ENCODE data around the gene ACMSD. TPM values are rescaled to one million over a fixed set of nuclear protein-coding genes. Genes with fewer than 3 reads are reported as not detected.

ACMSD gene
- total RNA-seq, 3 donors from 2014 or later (not counting 1 experiment from before 2014, with no cell fraction given) = not detected

DNA sequence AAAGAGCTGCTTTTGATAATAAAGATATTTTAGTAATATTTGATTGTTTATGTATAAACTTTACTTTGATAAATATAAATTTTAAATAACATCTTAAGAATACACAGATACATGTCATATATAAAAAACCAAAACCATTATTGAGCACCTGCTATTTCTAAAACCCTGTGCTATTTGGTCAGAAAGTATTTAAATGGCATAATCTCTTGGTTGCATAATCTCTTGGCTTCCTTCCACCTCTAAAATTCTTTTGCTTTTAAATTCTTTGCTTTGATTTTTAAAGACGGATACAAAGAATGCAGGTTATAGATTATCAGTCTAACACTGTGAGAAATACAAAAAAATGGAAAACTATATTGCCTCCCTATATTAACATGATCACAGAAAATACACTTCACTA lies 36.9 kb downstream of the ACMSD start:
- H3K4me3 ChIP-seq (ENCODE audit: low read length) = no peak overlapping the region
- peaks cover 12% of the 10 kb centered on the region for H3K36me3 Mint-ChIP-seq
- H3K27me3 ChIP-seq (ENCODE audit: control insufficient read depth, insufficient read depth, low read length) = no peaks in the 10 kb centered on the region
- H3K9me3 ChIP-seq (ENCODE audit: control insufficient read depth, insufficient read depth, low read length) = peaks cover 4% of the 10 kb centered on the region
- DNase-seq (no peak), ATAC-seq (no peak)
- peaks cover 0 to 6% of the 10 kb centered on the region in 2 donors for H3K27me3 Mint-ChIP-seq (ENCODE audit: low read depth in 2 of 2)
- no CpG with 5 or more reads among the region's 1 CpG for WGBS (ENCODE audit: insufficient coverage)
- H3K27ac ChIP-seq (ENCODE audit: low read length) = no peak overlapping the region
- H3K4me1 ChIP-seq (ENCODE audit: control insufficient read depth, insufficient read depth, low read length) = no peaks in the 10 kb centered on the region
- peaks cover 3 to 4% of the 10 kb centered on the region in 2 donors for H3K9me3 Mint-ChIP-seq
- no peak for TF ChIP-seq CTCF (IDR thresholded peaks at IDR 0.05)
- H3K4me1 Mint-ChIP-seq = no peaks in the 10 kb centered on the region
- no peaks in the 10 kb centered on the region for H3K36me3 ChIP-seq (ENCODE audit: control insufficient read depth, insufficient read depth, low read length)
- intact Hi-C loops (cut with micrococcal nuclease) = no loop called here
- H3K27ac Mint-ChIP-seq = no peak overlapping the region
- H3K4me3 Mint-ChIP-seq = no peak overlapping the region

DNA sequence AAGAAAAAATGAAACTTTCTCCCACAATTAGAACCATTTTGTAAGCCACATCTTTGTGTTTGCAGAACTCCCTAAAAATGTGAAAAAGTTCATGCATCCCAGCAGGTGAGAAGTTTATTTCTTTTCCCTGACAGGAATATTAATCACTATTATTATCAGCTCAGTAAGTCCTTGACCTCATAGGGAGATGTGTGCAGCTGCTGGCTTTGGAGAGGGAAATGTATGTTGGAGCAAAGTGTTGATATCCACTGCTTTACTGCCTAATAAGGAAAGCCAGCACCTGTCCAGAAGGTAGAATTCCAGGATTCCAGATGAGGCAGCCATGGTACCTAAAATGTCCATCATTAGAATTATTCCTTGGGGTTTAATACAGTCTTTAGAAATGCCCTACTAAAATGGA lies 44.4 kb downstream of the ACMSD start:
- H3K4me3 Mint-ChIP-seq = no peak overlapping the region
- H3K9me3 ChIP-seq (ENCODE audit: control insufficient read depth, insufficient read depth, low read length) = no peaks in the 10 kb centered on the region
- intact Hi-C loops (cut with micrococcal nuclease) = no loop called here
- H3K9me3 Mint-ChIP-seq = peaks cover 3 to 4% of the 10 kb centered on the region in 2 donors
- H3K27ac ChIP-seq (ENCODE audit: low read length) = no peak overlapping the region
- H3K27ac Mint-ChIP-seq = no peak overlapping the region
- no peaks in the 10 kb centered on the region for H3K4me1 ChIP-seq (ENCODE audit: control insufficient read depth, insufficient read depth, low read length)
- no peaks in the 10 kb centered on the region for H3K27me3 ChIP-seq (ENCODE audit: control insufficient read depth, insufficient read depth, low read length)
- ATAC-seq = no peak
- no peak for TF ChIP-seq CTCF (IDR thresholded peaks at IDR 0.05)
- H3K4me3 ChIP-seq (ENCODE audit: low read length) = no peak overlapping the region
- peaks cover 0 to 10% of the 10 kb centered on the region in 2 donors for H3K27me3 Mint-ChIP-seq (ENCODE audit: low read depth in 2 of 2)
- no peak for DNase-seq
- H3K36me3 Mint-ChIP-seq = peaks cover 16% of the 10 kb centered on the region
- H3K36me3 ChIP-seq (ENCODE audit: control insufficient read depth, insufficient read depth, low read length) = no peaks in the 10 kb centered on the region
- H3K4me1 Mint-ChIP-seq = no peaks in the 10 kb centered on the region

- Histone ChIP-seq H3K27me3 (ENCODE audit: control insufficient read depth, insufficient read depth, low read length) (no peaks in the 10 kb centered on the region), H3K9me3 (ENCODE audit: control insufficient read depth, insufficient read depth, low read length) (no peaks in the 10 kb centered on the region), H3K27ac (ENCODE audit: low read length) (no peak overlapping the region), H3K4me3 (ENCODE audit: low read length) (no peak overlapping the region), H3K36me3 (ENCODE audit: control insufficient read depth, insufficient read depth, low read length) (no peaks in the 10 kb centered on the region), H3K4me1 (ENCODE audit: control insufficient read depth, insufficient read depth, low read length) (no peaks in the 10 kb centered on the region)
- Mint-ChIP-seq H3K4me3 (no peak overlapping the region), H3K27ac (no peak overlapping the region), H3K4me1 (no peaks in the 10 kb centered on the region), H3K9me3 (peaks cover 3 to 4% of the 10 kb centered on the region in 2 donors), H3K36me3 (peaks cover 16% of the 10 kb centered on the region), H3K27me3 (ENCODE audit: low read depth in 2 of 2) (peaks cover 0 to 10% of the 10 kb centered on the region in 2 donors)
- intact Hi-C loops (cut with micrococcal nuclease) = no loop called here
- TF ChIP-seq CTCF (IDR thresholded peaks at IDR 0.05) = no peak
- ATAC-seq (no peak), DNase-seq (no peak)
- WGBS (ENCODE audit: insufficient coverage) = 90% methylated on average over 2 of the region's 3 CpGs
These were observed 45.3 kb downstream of the ACMSD start for GRCh38 chr2:134883552-134884293.

DNA sequence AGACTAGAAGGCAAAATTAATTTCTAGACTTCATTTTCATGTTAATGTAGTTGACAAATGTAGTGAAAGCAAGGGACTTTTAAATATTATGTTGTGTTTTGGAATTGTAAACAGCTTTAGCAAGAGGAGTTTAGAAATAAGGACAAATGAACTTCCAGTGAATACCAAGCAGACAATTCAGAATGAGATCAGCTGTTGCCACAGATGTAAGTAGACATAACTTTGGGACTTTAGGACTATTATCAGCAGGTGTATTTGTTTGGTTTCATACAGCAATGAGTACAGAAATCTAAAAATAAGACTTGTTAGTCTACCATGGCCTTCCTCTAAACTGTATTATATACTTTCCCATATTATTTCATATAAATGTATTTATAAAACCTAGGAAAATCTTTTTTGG lies 46.0 kb downstream of the ACMSD start:
- intact Hi-C loops (cut with micrococcal nuclease) = no loop called here
- Histone ChIP-seq H3K27me3 (ENCODE audit: control insufficient read depth, insufficient read depth, low read length) (no peaks in the 10 kb centered on the region), H3K4me3 (ENCODE audit: low read length) (no peak overlapping the region), H3K27ac (ENCODE audit: low read length) (no peak overlapping the region), H3K9me3 (ENCODE audit: control insufficient read depth, insufficient read depth, low read length) (no peaks in the 10 kb centered on the region), H3K4me1 (ENCODE audit: control insufficient read depth, insufficient read depth, low read length) (no peaks in the 10 kb centered on the region), H3K36me3 (ENCODE audit: control insufficient read depth, insufficient read depth, low read length) (no peaks in the 10 kb centered on the region)
- Mint-ChIP-seq H3K36me3 (peaks cover 13% of the 10 kb centered on the region), H3K27ac (no peak overlapping the region), H3K9me3 (peaks cover 3 to 4% of the 10 kb centered on the region in 2 donors), H3K4me3 (no peak overlapping the region), H3K27me3 (ENCODE audit: low read depth in 2 of 2) (peaks cover 2 to 10% of the 10 kb centered on the region in 2 donors), H3K4me1 (no peaks in the 10 kb centered on the region)
- TF ChIP-seq CTCF (IDR thresholded peaks at IDR 0.05) = no peak
- no peak for ATAC-seq
- DNase-seq = no peak
